Activated CD4-positive, alpha-beta T cell treated with anti-CD3 and anti-CD28 coated beads, Interleukin-2, amount 50 U/mL, for 48 hours (primary cell): ENCODE measurements around the gene UNC13D.
"Not testable (repeated sequence)": the region's sequence is repeated elsewhere in the genome, so short reads cannot be mapped to it uniquely, and the experiment has no call there.

Experiments used
- DNase-seq, 2 experiments: peaks; one replicate each; pipeline ENCODE4 v3.0.0-alpha.2; 2020

UNC13D gene

DNA sequence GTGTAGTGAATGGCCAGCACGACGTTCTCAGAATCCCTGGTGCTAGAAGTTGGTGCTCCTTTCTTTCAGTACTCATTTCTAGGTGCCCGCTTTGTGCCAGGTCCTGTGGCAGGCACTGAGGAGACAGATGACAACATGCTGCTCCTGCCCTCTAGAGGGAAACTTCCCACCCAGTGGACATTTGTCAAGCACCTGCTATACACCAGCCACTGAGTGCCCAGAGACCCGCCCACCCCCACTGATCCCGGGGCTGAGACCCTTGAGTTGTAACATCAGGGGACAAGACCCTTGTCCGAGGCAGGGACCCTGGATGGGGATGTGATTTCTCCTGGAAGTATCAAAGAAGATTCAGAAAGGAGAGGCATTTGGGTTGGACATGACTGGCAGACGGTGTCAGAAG is 25.1 kb downstream of the UNC13D start:
- no peak for DNase-seq

DNA sequence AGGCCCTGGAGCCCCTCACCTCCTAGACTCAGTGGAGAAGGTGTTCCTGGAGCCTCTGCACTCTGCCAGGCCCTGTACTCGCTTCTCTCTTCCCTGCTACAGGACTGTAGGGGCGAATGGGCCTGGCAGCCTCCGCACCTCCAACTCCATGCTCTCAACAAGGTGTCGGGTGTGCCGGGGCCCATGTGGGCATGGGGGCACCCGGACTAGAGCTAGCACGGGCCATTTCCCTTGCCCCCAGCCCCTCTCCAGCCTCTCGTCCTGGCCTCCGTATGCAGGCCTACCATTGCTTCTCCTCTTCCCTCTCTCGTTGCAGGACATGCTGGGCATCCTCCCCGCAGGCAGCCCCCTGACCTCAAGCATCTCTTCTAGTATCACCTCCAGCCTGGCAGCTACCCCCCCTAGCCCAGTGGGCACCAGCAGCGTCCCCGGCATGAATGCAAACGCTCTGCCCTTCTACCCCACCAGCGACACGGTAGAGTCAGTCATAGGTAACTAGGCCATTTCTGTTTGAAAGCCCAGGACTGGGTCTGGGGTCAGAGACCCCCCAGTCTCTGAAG is 25.8 kb downstream of the UNC13D start:
- no peak for DNase-seq

DNA sequence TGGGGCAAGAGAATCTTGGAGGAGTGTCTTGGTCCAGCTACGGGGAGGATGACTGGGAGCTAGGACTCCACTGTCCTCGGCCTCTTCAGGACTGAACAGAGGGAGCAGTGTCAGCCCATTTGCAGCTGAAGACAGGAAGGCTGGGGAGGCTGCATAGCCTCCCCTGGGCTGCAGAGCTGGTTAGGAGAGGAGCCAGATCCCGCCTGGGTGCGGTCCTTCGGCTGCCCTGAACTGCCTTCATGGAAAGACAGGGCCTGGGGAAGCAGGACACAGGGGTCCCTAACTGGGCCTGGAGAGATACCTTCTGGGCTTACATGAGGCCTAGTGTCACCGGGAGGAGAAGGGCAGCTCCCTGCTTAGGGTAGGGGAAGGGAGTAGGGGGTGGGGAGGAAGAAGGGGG is 26.6 kb downstream of the UNC13D start:
- no peak for DNase-seq

DNA sequence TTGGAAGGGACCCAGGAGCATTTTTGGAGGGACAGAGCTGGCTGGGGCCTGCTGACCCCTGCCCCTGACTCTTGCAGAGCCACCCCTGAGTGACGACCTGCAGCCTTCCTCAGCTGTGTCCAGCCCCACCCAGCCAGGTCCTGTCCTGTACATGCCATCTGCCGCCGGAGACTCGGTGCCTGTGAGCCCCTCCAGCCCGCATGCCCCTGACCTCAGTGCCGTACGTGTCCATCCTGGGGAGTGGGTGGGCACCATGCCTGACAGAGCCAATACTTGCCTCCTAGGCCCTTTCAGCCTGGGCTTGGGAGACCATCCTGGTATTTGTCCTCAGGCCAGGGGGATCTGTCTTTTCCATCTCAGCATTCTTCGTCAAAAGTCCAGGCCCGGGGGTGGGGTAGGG is 27.5 kb downstream of the UNC13D start:
- no peak for DNase-seq

DNA sequence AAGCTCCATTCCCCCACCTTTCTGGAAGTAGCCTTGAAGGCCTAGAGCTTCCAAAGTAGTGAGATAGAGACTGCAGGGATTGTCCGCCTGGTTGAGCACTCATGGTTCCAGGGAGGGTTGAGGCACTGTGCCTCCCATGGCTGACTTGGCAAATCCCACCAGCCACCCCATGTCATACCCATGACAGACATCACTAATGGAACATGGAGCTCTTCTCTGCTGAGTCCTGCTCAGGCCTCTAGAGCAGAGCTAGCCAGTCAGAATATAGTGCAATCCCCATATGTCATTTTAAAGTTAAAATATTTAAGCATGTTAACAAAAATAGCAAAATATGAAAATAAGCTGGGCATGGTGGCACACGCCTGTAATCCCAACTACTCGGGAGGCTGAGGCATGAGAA is 28.8 kb downstream of the UNC13D start:
- DNase-seq: no peak

DNA sequence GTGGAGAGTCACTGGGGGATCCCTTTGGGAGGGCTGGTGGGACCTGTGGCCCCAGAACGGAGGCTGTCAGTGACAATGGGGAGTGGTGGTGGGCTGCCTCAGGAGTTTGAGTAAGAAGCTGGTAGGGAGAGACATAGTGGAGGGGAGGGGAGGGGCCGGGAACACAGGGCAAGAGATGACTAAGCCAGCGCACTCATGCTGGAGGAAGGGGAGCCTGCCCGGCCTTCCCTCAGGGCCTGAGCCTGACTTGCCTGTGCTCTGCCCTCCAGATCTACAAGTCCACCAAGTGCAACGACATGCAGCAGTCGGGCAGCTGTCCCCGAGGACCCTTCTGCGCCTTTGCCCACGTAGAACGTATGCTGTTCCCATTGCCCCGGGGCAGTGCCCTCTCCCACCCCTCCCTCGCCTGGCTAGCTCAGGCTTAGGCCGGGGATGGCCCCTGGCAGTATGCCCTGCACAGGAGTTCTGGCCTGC is 29.3 kb downstream of the UNC13D start:
- DNase-seq: no peak

DNA sequence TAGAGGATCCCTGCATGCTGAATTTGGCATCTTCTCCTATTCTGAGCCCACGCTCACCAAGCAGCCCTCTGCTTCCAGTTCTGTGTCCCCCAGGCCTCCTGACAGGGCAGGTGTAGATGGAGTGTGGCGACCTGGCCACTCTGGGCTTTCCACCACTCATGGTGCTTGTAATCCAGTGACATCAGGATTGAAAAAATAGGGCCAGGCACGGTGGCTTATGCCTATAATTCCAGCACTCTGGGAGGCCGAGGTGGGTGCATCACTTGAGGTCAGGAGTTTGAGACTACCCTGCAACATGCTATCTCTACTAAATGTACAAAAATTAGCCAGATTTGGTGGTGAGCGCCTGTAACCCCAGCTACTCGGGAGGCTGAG is 30.2 kb downstream of the UNC13D start:
- no peak for DNase-seq

DNA sequence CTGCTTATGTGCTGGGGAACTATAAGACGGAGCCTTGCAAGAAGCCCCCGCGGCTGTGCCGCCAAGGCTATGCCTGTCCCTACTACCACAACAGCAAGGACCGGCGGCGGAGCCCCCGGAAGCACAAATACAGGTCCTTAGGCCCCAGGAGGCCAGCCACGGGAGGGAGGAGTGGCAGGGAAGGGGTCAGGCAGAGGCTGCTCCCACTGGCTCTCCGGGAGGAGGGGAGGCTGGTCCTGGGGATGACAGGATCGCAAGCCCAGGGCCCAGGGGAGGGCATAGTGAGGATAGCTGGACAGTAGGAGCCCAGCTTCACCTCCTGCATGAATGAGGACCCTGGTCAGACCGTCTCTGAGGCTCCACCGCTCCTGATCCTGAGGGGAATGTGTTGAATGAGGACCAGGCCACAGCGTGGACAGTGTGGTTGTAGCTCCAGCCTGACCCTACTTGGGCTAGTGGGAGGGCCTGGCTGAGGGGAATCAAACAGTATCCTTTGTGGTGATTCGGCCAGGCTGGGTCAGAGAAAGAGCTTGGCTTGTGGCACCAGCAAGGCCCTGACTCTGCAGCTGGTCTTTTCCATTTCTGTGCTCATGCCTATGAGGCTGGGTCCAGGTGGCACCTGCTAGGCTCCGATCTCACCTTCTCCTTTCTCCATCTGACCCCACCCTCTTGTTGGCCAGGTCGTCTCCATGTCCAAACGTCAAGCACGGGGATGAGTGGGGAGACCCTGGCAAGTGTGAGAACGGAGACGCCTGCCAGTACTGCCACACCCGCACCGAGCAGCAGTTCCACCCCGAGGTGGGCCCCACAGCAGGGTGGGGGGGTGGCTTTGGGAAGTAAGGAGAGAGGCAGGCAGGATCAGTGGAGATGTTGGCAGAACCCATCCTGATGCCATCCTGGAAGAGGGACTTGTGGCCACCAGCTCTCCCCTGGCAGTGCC is 30.9 kb downstream of the UNC13D start:
- no peak for DNase-seq

DNA sequence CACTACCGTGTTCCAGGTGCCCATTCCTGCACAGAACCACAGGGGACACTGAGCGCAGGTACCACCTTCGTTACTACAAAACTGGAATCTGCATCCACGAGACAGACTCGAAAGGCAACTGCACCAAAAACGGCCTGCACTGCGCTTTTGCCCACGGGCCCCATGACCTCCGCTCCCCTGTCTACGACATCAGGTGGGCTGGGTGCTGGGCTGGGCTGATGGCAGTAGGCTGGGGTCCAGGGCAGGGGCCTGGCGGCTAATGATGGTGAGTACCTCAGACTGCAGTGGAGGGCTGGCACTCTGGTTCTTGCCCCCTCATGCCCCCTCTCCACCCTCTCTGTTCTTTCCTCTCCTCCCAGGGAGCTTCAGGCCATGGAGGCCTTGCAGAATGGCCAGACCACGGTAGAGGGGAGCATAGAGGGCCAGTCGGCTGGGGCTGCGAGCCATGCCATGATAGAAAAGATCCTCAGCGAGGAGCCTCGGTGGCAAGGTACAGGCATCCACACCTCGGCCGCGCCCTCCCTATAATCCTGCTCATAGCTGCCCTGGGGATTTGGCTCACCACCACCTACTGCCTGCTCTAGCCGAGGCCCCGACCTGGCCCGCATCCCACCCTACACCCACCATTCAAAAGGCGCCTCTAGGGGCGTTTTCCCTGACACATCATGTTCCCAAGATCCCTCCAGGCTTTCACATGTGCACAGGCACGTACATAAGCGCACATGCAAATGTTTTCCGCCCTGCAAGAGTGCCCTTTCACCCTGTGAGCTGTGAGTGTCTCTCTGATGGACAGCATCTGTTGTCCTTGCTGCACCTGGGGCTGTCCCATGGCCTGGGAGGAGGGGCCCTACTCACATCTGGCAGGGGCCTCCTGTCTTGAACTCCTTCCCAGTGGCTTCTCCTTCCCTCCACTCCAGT is 31.8 kb downstream of the UNC13D start:
- DNase-seq: no peak

DNA sequence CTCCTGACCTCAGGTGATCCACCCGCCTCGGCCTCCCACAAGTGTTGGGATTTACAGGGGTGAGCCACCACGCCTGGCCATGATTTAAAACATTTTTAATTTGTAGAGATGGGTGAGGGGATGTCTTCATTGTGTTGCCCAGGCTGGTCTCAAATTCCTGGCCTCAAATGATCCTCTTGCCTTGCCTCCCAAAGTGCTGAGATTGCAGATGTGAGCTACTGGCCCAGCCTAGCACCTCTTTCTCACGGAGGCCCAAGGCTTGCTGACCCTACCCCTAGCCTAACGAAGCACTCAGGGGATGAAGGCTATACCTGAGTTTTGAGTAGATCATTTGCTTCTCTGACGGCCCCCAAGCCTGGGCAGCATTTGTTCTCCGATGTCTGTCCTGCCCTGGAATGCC is 33.0 kb downstream of the UNC13D start:
- DNase-seq: no peak

DNA sequence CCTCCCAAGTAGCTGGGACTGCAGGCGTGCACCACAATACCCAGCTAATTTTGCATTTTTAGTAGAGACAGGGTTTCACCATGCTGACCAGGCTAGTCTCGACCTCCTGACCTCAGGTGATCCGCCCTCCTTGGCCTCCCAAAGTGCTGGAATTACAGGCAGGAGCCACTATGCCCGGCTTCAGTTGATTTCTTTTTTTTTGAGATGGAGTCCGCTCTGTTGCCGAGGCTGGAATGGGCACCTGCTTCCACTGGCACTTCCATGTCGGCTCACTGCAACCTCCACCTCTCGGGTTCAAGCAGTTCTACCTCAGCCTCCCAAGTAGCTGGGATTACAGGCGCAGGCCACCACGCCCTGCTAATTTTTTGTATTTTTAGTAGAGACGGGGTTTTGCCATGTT is 33.4 kb downstream of the UNC13D start:
- DNase-seq: not testable (repeated sequence)

DNA sequence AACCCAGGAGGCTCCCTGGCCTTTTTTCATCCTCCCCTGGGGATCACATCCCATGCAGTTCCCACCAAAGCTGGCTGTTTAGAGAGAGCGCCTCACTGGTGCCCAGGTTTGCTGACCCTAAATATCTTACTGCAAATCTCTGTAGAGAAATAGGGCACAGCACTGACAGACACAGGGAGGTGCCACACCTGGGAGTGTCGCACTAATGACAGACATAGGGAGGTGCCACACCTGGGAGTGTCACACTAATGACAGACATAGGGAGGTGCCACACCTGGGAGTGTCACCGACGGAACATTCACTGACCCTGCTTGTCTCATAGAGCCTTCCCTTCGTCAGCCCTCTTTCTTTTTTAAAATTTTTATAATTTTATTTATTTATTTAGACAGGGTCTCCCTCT is 34.0 kb downstream of the UNC13D start:
- no peak for DNase-seq

DNA sequence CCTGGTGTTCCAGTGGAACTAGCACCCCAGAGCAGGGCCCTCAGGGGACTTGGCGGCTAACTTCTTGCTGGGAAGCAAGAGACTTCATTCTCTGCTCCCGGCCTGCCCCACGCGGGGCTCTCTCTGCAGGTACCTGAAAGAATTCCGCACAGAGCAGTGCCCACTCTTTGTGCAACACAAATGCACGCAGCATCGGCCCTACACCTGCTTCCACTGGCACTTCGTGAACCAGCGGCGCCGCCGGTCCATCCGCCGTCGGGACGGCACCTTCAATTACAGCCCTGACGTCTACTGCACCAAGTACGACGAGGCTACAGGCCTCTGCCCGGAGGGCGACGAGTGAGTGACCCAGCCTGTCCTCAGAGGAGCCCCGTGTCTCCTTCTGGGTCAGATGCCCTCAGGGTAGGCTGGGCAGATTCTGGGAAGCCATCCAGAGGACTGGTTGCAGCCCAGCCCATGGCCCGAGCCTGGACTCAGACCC is 34.5 kb downstream of the UNC13D start:
- no peak for DNase-seq

DNA sequence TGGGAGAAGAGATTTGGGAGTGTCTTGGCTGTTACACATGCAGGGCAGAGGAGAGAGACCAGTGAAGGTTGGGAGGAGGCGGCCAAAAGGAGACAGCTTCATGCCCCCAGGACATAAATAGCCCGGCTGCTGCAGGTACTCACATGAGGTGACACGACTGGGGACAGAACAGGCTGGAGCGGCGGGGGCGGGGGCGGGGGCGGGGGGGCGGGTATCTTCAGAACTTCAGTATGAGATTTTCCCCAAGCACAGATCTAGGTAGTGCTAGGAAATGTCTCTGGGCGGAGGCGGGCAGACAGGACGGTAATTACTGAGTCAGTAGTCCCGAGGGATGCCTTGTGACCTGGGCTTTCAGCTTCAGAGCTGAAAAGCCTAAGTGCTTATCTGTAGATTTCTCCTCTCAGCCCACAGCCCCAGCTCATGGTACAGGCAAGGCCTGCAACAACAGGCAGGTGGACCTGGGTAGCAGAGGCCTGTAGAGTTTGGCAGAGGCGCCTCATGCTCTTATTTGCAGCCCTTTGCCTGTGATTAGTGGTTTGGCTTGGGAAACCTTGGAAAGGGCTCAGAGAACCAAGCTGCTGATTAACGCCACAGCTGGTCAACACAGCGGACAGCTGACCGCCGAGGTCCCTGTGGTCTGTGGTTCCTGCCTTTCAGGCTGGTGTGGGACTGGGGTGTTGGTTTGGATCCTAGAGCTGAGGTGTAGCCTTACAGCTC is 35.1 kb downstream of the UNC13D start:
- no peak for DNase-seq

DNA sequence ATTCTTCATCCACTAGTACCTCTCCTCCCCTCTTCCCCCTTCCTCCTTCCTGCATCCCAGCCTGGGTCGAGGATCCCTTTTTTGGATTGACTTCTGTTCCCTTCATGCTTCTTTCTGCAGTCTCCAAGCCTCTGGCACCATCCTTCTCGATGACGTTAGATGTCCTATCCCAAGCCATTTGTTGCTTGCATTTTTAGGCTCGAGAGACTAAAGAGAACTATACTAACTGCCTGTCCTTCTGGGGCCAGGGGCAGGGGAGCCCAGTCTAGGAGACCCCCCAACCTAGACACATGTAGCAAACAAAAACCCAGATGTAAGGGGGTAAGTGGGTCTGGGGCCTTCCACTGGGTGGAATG is 35.7 kb downstream of the UNC13D start:
- no peak for DNase-seq

DNA sequence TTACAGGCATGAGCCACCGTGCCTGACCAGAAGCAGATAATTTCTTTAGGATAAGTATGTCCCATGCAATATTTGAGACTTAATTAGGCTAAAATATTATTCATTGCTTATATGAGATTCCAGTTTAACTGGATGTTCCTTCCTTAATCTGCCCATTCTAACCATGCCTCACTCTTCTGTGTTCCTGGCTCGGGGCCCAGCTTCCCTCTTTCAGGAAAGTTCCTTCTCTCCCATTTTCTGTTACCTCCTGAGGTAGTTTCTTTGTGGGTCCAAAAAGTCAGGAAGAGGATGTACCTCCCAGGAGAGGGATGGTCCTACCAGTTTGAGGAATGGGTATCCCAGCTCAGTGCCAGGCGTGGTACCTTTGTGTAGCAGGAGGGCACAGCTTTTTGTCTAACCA is 36.3 kb downstream of the UNC13D start:
- DNase-seq: no peak

DNA sequence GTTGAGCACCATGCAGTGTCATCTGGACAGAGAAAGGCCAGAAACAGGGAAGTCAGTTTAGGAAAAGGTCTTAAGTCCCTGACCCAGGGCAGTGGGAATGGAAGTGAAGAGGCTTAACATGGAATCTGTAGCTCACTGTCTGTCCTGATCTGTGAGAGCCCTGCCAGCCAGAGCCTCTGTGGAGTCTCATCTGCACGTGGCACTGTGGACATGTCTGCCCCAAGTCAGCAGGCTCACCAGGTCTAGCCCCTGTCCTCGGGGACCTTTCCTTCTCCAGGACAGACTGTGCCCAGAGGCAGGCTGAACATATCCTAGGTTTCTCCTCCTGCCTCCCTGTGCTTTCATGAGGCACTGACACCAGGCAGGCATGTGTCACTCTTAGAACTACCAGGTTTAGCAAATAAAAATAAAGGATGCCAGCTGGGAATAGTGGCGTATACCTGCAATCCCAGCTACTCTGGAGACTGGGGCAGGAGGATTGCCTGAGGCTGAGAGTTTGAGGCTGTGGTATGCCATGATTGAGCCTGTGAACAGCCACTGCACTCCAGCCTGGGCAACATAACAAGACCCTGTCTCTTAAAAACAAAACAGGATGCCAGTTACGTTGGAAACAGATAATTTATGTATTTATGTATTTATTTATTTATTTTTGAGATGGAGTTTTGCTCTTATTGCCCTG is 37.2 kb downstream of the UNC13D start:
- no peak for DNase-seq

DNA sequence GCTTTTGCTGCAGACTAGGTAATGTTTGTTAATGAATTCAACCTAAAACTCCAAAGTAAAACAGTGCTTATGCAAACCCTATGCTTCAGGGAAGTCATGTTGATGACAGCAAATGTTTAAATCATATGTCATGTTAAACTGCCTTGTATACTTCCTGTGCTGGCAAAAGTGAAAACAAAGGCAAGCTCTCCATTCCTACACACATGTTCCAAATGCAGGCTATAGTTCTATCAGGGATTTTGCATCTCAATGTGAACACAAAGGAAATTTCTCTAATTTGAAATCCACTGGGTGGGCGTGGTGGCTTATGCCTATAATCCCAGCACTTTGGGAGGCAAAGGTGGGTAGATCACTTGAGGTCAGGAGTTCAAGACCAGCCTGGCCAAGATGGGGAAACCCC is 40.3 kb downstream of the UNC13D start:
- no peak for DNase-seq

DNA sequence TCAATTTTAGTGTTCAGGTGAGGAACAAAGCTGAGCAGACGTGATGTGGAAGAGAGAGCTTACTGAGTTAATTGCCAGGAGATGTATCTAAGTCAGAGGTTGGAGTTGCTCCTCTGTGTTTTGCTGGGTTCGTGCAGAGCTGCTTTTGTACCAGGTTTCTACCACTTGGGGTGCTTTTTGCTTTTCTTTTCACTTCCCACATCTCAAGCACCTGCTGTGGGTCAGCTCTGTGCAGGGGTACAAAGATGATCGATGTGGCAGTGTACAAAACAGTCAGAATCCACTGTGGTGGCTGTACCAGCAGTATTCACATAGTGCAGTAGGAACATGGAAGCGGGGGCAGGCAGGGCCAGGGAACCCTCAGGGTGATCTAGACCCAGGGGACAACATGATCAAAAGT is 44.8 kb downstream of the UNC13D start:
- no peak for DNase-seq

DNA sequence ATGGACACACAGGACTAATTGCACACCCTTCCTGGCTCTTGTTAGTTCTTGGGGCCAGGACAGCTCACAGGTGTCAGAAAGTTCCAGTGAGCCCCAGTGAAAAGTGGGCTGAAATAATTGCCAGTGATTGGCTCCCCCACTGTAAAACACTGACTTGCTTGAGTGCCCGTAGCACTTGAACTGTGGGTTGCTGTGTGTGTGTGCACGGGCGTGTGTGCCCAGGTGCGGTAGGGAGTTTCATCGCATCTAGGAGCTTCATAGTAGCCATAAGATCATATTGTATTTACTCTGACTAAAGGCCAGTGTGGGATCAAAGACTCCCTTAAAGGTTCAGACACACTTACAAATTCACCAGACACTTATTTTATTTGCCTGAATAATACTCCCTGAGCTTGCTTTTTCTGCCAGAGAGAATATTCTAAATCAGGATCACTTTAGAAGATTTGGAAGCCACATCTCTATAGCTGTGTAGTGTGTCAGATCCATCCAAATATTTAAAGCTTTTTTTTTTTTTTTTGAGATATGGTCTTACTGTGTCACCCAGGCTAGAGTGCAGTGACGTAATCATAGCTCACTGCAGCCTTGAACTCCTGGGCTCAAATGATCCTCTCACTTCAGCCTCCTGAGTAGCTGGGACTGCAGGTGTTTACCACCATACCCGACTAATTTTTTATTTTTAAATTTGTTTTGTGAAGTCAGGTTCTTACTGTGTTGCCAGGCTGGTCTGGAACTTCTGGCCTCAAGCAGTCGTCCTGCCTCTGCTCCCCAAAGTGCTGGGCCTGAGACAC is 48.2 kb downstream of the UNC13D start:
- no peak for DNase-seq

DNA sequence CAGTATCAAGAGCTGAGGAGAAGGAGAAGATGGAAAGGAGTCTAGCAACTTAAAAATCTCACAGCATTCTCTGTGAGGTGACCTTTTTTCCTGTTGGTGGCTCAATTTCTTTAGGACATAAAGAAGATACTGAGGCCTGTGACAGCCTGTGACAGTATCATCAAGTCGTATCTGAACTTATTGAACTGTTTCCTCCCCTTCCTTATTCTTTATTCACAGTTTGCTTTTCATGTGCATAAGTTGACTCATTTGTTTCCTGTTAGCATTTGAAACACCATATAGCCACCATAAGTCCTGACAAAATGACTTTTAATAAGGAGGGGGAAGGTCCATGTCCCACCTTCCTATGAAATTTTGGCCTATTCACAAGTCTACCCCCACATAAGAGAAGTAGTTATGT is 50.7 kb downstream of the UNC13D start:
- DNase-seq: no peak
